ENCODE measurements around the gene LBX1. TPM values are rescaled to one million over a fixed set of nuclear protein-coding genes. Genes with fewer than 3 reads are reported as not detected.

The LBX1 gene, protein sequence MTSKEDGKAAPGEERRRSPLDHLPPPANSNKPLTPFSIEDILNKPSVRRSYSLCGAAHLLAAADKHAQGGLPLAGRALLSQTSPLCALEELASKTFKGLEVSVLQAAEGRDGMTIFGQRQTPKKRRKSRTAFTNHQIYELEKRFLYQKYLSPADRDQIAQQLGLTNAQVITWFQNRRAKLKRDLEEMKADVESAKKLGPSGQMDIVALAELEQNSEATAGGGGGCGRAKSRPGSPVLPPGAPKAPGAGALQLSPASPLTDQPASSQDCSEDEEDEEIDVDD
- total RNA-seq (under 1 TPM in 1 of 2 donors, not detected in 1; 0.12 TPM), polyA plus RNA-seq (ENCODE audit: insufficient read depth, low read depth, low replicate concordance) (not detected)
- long read RNA-seq, donor 1 = 0 reads
- long read RNA-seq, donor 2 = 0 reads

DNA sequence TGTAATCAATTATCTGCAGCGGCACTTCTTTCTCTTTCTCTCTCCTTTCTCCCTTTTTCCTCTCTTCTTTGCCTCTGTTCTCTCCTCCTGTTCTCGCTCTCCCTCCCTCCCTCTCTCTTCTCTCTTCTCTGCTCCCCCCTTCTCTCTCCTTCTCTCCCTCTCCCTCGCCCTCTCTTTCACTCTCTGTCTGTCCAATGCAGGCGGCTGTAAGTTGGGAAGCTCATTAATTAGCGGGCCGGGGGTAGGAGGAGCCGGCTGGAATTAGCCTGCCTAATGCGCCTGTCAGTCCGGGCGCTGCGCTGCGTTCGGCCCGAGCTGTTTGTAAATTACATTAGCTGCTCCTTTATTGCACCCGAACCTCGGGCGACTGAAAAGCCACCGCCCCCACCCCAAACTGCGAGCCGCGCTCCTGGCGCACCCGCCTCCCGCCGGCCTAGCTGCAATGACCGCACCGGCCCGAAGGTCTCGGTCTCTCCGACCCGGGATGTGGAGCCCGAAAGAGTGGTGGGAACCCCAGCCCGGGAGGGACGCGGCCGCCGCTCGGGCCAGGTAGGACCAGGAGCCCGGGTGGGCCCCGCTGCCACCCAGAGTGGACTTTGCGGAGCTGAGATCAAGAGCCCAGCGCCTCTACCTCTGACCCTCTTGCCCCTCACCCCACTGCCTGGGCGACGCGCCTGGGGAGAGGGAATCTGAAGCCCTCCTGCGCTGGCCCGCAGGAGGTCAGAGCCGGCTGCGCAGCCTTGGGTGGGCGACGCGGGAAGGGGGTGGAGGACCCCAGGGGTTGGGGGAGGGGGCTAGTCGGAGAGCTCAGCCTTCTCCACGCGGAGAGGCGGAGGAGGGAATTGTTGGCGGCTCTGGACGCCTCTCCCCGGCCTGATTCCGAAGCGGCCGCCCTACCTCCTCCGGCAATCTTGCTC lies at the start of gene LBX1:
TSS of gene LBX1 (minus strand) at position 198 of the 917 bp plus-strand sequence. CDS start 648 bp downstream, outside the sequence.
- intact Hi-C loops (cut with DNase I; ENCODE audit: low total_unique reads) = no loop called here
- Histone ChIP-seq H3K27ac (no peak within 1 kb of the TSS), H3K36me3 (ENCODE audit: low read depth, missing control alignments) (no peaks in the 10 kb centered on the region), H3K4me1 (peaks cover 16% of the 10 kb centered on the region), H3K4me3 (no peak within 1 kb of the TSS), H3K27me3 (peaks cover 10% of the 10 kb centered on the region), H3K9me3 (no peaks in the 10 kb centered on the region)
- 3% methylated on average over 31 to 61 of the region's 63 CpGs for WGBS, 2 donors
- no peak for TF ChIP-seq POLR2A (IDR thresholded peaks at IDR 0.05)
- TF ChIP-seq, protein P1, sequence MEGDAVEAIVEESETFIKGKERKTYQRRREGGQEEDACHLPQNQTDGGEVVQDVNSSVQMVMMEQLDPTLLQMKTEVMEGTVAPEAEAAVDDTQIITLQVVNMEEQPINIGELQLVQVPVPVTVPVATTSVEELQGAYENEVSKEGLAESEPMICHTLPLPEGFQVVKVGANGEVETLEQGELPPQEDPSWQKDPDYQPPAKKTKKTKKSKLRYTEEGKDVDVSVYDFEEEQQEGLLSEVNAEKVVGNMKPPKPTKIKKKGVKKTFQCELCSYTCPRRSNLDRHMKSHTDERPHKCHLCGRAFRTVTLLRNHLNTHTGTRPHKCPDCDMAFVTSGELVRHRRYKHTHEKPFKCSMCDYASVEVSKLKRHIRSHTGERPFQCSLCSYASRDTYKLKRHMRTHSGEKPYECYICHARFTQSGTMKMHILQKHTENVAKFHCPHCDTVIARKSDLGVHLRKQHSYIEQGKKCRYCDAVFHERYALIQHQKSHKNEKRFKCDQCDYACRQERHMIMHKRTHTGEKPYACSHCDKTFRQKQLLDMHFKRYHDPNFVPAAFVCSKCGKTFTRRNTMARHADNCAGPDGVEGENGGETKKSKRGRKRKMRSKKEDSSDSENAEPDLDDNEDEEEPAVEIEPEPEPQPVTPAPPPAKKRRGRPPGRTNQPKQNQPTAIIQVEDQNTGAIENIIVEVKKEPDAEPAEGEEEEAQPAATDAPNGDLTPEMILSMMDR (IDR thresholded peaks at IDR 0.05) = no peak
- DNase-seq = no peak

DNA sequence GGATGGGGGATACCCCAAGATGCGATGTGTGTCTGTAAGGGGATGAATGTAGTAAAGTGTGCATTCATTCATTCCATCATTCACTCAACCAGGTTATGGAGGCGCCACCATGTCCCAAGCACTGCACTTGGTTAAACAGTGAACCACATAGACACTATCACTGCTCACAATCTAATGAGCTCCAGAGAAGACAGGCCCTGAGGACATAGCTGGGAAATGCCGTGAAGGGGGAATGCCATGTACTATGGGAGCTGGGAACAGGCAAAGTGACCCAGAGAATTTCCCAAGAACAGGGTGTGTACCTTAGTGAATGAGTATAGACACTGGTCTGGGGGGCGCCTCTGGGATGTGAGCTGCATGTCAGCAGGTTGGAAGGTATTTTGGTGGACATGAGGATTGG lies 44.5 kb upstream of the LBX1 start:
- Histone ChIP-seq H3K27me3 (no peaks in the 10 kb centered on the region), H3K27ac (no peak overlapping the region), H3K36me3 (ENCODE audit: low read depth, missing control alignments) (no peaks in the 10 kb centered on the region), H3K4me1 (no peaks in the 10 kb centered on the region), H3K4me3 (no peak overlapping the region), H3K9me3 (no peaks in the 10 kb centered on the region)
- TF ChIP-seq POLR2A (IDR thresholded peaks at IDR 0.05) = no peak
- TF ChIP-seq, protein P1 (IDR thresholded peaks at IDR 0.05) = no peak
- intact Hi-C loops (cut with DNase I; ENCODE audit: low total_unique reads) = no loop called here
- no peak for DNase-seq
- 91% methylated on average over 4 of the region's 4 CpGs for WGBS, 2 donors

DNA sequence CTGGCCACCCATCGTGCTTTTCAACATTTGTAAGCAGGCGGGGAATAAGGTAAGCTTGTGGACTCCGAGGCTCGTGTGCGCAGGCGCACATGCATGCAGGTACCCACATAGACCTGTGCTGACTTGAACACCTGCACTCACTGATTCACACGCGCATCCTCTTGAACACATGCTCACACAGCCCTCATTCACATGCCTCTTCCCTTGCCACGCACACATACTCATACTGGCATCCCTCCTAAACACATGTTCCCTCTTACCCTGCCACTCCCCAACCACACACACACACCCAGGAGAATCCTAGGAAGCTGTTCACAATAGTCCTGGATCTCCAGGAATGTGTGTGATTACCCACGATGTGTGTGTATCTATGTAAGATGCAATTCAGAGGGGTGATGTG lies 44.1 kb upstream of the LBX1 start:
- Histone ChIP-seq H3K9me3 (no peaks in the 10 kb centered on the region), H3K4me3 (no peak overlapping the region), H3K27me3 (no peaks in the 10 kb centered on the region), H3K36me3 (ENCODE audit: low read depth, missing control alignments) (no peaks in the 10 kb centered on the region), H3K27ac (no peak overlapping the region), H3K4me1 (no peaks in the 10 kb centered on the region)
- intact Hi-C loops (cut with DNase I; ENCODE audit: low total_unique reads) = no loop called here
- 89 to 95% methylated on average over 10 of the region's 10 CpGs for WGBS, 2 donors
- no peak for DNase-seq
- no peak for TF ChIP-seq POLR2A (IDR thresholded peaks at IDR 0.05)
- TF ChIP-seq, protein P1 (IDR thresholded peaks at IDR 0.05) = no peak

DNA sequence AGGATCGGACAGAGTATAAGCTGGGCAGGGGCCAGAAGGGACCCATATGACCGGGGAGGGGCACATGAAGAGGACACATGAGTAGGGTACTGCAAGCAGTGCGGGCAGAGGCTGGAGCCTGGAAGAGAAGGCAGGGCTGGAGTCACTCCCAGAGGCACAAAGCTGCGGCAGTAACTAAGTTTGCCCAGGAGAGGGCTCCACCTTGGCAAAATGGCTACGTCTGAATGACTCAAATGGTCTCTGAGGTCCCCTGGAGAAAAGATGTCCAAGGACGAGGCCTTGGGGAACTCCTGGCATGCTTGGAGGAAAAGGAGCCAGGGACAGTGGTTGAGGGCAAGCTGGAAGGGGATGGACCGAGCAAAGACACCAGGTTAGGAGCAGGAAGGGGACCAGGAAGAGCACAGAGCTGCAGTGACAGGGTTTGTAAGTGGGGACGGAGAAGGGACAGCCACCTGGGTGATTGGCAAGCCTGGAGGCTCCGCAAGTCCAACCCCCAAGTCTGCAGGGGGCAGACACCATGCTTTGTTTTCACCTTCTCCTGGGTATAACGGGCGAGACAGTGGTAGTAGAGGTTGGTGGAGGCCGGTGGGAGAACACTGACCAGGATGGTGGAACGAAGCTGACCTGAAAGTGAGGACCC lies 43.1 kb upstream of the LBX1 start:
- Histone ChIP-seq H3K4me3 (no peak overlapping the region), H3K27ac (no peak overlapping the region), H3K27me3 (no peaks in the 10 kb centered on the region), H3K36me3 (ENCODE audit: low read depth, missing control alignments) (no peaks in the 10 kb centered on the region), H3K9me3 (no peaks in the 10 kb centered on the region), H3K4me1 (no peaks in the 10 kb centered on the region)
- intact Hi-C loops (cut with DNase I; ENCODE audit: low total_unique reads) = no loop called here
- TF ChIP-seq, protein P1 (IDR thresholded peaks at IDR 0.05) = peak; percentile 44 to 63 (median 60)
- TF ChIP-seq POLR2A (IDR thresholded peaks at IDR 0.05) = no peak
- WGBS, 2 donors = 48 to 52% methylated on average over 13 of the region's 13 CpGs
- peak; percentile 79 for DNase-seq
